Ovary (tissue), 9 donors: Measurements from ENCODE around the gene NCKIPSD. TPM values are rescaled to one million over a fixed set of nuclear protein-coding genes. Genes with fewer than 3 reads are reported as not detected.

ENCODE experiments used
- DNase-seq, 5 donors: peaks; one replicate each; pipeline ENCODE4 v3.0.0-alpha.2; 2019 to 2020
- H3K27ac ChIP-seq, 2 donors: fragments of 200-600 bp; one replicate each; pipeline versions ENCODE4 v1.5.1 to v1.8.0; 2019 to 2022
- H3K27me3 ChIP-seq: fragments of 200-600 bp; one replicate; pipeline ENCODE4 v1.8.0; 2022
- H3K36me3 ChIP-seq: fragments of 200-600 bp; sonication (generic); one replicate; pipeline ENCODE4 v1.5.1; 2019
- H3K4me1 ChIP-seq: one replicate; pipeline ENCODE4 v1.8.1; 2013; ENCODE audit warnings: mild to moderate bottlenecking, moderate library complexity; ENCODE audit not compliant: insufficient read depth
- H3K4me3 ChIP-seq: fragments of 200-600 bp; sonication (generic); one replicate; pipeline ENCODE4 v1.5.1; 2017
- H3K9me3 ChIP-seq, 2 donors: fragments of 200-600 bp in 1 of 2; sonication (generic) in 1 of 2; one replicate each; pipeline versions ENCODE4 v1.5.1 to v1.8.1; 2013 to 2019; ENCODE audit warnings: mild to moderate bottlenecking in 1 of 2, moderate library complexity in 1 of 2
- EP300 ChIP-seq: sonication (generic); formaldehyde crosslinking; IDR thresholded peaks from one replicate; pipeline ENCODE4 v1.6.1; 2017; ENCODE audit warnings: antibody characterized with exemption
- POLR2A ChIP-seq: fragments of 450-650 bp; IDR thresholded peaks from one replicate; pipeline ENCODE4 v1.6.1; 2017; ENCODE audit warnings: antibody characterized with exemption, mild to moderate bottlenecking, moderate library complexity
- WGBS, 3 donors: extraction: QIAGEN DNeasy Blood & Tissue Kit in 1 of 3; methylation state at CpG; one replicate each; pipeline versions ENCODE4 v1.1.5 to v1.1.7; 2013 to 2017; 5-methylcytosine and 5-hydroxymethylcytosine counted together
- intact Hi-C, 4 donors: fragments of 100-400 bp; cut with DNase I; formaldehyde crosslinking; loops; one replicate each; pipeline versions ENCODE4 v1.11.0 to v1.15.1; 2022 to 2023
- polyA plus RNA-seq, 2 donors: library from polyadenylated mRNA; stranded (reverse); fragments of 200-250 nt in 1 of 2; fragments of 350-450 nt in 1 of 2; fragmentation: Illumina TruSeq in 1 of 2; extraction: RNeasy Lipid Tissue Mini Kit (QIAGEN cat#74804) in 1 of 2; gene quantifications; one replicate each; pipeline ENCODE4 v1.2.3, GENCODE V29; 2013 to 2014
- total RNA-seq, 7 donors: library from RNA; depleted of rRNA in 2 of 7; stranded (reverse); fragments of >200 nt in 2 of 7; fragmentation: NEBNext Ultra II Directional in 3 of 7; extraction: Animal tissue kit (Norgen Biotek cat#: 25700) in 3 of 7; gene quantifications; one replicate each; pipeline versions ENCODE4 v1.1.0 to v1.2.4, GENCODE V29; 2016 to 2023
- TF ChIP-seq, protein P1 (sequence below), 3 donors: fragments of 450-650 bp in 2 of 3; fragments of 200-600 bp in 1 of 3; IDR thresholded peaks; one replicate each; pipeline versions ENCODE4 v1.5.1 to v1.8.0; 2016 to 2022; ENCODE audit warnings: antibody characterized with exemption in 3 of 3, mild to moderate bottlenecking in 1 of 3
- donor health status: DM: no; HTN: no; CAD: no; lungs with moderate emphysema.
- donor health status: DM: no; HTN: no; CAD: no.
- donor health status: Bipolar disorder and iron deficiency.
- donor health status: DM: yes; HTN: yes; CAD: no.
- donor health status: DM: no; HTN: no; CAD: no.
- donor health status: DM: yes; HTN: yes; CAD: no.

NCKIPSD gene
- total and polyA plus RNA-seq, 9 donors, result 8.0 to 58.6 (median 34.0) TPM

GRCh38 chr3:48680811-48681540 is 4.7 kb downstream of the NCKIPSD start:
- WGBS, 3 donors, result 92 to 96% (median 95%) methylated on average over 17 of the region's 17 CpGs
- no peaks in the 10 kb centered on the region for H3K9me3 ChIP-seq
- TF ChIP-seq POLR2A, result no peak
- no peak for TF ChIP-seq EP300
- TF ChIP-seq, protein P1, sequence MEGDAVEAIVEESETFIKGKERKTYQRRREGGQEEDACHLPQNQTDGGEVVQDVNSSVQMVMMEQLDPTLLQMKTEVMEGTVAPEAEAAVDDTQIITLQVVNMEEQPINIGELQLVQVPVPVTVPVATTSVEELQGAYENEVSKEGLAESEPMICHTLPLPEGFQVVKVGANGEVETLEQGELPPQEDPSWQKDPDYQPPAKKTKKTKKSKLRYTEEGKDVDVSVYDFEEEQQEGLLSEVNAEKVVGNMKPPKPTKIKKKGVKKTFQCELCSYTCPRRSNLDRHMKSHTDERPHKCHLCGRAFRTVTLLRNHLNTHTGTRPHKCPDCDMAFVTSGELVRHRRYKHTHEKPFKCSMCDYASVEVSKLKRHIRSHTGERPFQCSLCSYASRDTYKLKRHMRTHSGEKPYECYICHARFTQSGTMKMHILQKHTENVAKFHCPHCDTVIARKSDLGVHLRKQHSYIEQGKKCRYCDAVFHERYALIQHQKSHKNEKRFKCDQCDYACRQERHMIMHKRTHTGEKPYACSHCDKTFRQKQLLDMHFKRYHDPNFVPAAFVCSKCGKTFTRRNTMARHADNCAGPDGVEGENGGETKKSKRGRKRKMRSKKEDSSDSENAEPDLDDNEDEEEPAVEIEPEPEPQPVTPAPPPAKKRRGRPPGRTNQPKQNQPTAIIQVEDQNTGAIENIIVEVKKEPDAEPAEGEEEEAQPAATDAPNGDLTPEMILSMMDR (IDR thresholded peaks at IDR 0.05), result no peak
- H3K4me3 ChIP-seq, result no peak overlapping the region
- H3K4me1 ChIP-seq, result peaks cover 10% of the 10 kb centered on the region
- H3K27ac ChIP-seq, result no peak overlapping the region
- no peak for DNase-seq
- no peaks in the 10 kb centered on the region for H3K36me3 ChIP-seq
- intact Hi-C loops, result loop anchor here in 1 of 4 donors (10.0 kb wide), 1 partner anchor 216 kb away; a partner anchor contains a TSS
- H3K27me3 ChIP-seq, result no peaks in the 10 kb centered on the region

DNA sequence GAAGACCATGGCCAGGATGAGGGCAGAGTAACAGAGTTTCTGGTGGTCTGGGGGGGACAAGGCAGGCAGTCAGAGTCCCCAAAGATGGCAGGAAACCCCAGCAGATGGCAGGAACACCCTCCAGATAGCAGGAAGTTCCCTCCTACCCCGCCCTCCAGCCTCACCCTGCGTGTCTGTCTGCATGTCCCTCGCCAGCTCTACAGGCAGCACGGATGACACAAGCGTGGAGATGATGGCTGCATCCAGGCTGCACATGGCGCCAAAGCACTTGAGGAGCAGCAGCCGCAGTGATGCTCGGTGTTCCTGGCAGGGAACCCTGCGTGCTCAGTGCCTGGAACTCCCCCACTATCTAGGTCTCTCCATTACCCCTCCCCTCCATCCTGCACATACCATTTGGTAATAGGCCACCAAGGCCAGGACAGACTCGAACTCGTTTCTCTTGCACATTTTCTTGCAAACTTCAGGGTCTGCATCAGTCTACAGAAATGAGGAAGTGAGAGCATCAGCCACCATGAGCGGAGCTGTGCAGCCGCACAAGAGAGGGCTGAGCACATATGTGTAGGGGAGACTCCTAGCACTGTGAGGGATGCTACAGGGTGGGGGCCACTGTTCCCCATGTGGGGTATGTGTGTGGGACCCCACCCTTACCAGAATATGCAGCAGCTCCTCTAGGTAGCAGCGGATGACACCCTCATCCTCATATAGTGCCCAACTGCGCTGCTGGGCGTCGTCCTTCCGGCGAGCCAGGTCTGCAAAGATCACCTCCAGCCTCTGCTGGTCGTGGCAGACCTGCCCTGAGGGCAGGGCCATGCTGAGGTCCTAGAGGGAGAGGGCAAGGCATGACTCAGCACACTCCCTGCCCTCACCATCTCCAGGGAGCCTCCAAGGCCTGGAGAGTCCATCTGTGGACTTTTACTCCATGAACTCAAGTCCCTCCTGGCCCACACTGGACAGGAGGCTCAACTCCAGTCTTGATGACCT is 6.0 kb downstream of the NCKIPSD start:
- no peaks in the 10 kb centered on the region for H3K36me3 ChIP-seq
- intact Hi-C loops, result loop anchor here in 1 of 4 donors (10.0 kb wide), 1 partner anchor 215 kb away; a partner anchor contains a TSS
- no peaks in the 10 kb centered on the region for H3K27me3 ChIP-seq
- no peak overlapping the region for H3K27ac ChIP-seq
- H3K9me3 ChIP-seq, result no peaks in the 10 kb centered on the region
- WGBS, 3 donors, result 86 to 90% (median 86%) methylated on average over 20 of the region's 20 CpGs
- TF ChIP-seq POLR2A, result no peak
- no peak for TF ChIP-seq EP300
- TF ChIP-seq, protein P1 (IDR thresholded peaks at IDR 0.05), result no peak
- DNase-seq, result peak in 1 of 5 donors; percentile 31
- H3K4me1 ChIP-seq, result peaks cover 10% of the 10 kb centered on the region
- H3K4me3 ChIP-seq, result no peak overlapping the region

DNA sequence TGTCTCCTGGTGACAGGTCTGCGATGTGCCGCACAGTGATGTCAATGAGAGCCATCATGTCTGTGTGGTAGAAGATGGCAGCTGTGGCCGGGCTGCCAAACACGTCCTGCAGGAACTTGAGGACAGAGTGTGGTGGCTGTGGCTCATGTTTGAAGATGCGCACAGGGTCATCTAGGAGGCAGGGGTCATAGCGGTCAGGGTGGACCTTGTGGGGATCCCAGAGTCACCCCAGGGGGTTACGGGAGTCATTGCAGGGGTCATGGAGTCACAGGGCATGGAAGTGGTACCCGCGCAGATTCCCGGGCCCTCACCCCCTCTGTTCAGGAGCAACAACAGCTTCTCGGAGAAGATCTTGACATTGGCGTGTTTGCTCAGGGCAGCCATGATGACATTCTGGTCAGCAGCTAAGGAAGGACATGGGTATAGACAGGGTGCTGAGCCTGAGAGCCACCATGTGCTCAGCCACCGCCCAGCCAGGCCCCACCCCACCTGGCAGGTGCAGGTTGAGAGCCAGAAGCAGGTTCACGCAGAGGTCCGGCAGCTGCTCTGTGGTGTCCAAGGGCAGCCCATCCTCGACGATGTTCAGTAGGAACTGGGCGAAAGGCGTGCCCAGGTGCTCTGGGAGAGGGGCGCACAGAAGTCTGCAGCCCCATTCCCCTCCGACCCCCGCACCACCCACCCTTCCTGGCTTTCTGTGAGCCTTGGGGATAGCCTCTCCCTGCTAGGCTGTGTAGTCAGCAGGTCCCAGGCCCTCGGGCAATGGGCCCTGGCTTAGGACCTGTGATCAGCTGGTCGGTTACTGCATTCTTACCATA is 6.9 kb downstream of the NCKIPSD start:
- no peaks in the 10 kb centered on the region for H3K9me3 ChIP-seq
- H3K27ac ChIP-seq, result no peak overlapping the region
- TF ChIP-seq POLR2A, result no peak
- TF ChIP-seq, protein P1 (IDR thresholded peaks at IDR 0.05), result no peak
- no peak for TF ChIP-seq EP300
- no peak for DNase-seq
- H3K27me3 ChIP-seq, result no peaks in the 10 kb centered on the region
- intact Hi-C loops, result no loop called here
- H3K4me1 ChIP-seq, result peaks cover 7% of the 10 kb centered on the region
- no peaks in the 10 kb centered on the region for H3K36me3 ChIP-seq
- H3K4me3 ChIP-seq, result no peak overlapping the region
- 90 to 92% (median 91%) methylated on average over 24 of the region's 24 CpGs for WGBS, 3 donors

- DNase-seq, result no peak
- intact Hi-C loops, result no loop called here
- TF ChIP-seq, protein P1 (IDR thresholded peaks at IDR 0.05), result no peak
- TF ChIP-seq POLR2A (no peak), EP300 (no peak)
- no peak overlapping the region for H3K4me3 ChIP-seq
- no peak overlapping the region for H3K27ac ChIP-seq
- WGBS, 3 donors, result 56 to 71% (median 63%) methylated on average over 4 of the region's 4 CpGs
- no peaks in the 10 kb centered on the region for H3K4me1 ChIP-seq
- no peaks in the 10 kb centered on the region for H3K27me3 ChIP-seq
- H3K36me3 ChIP-seq, result no peaks in the 10 kb centered on the region
- H3K9me3 ChIP-seq, result no peaks in the 10 kb centered on the region
Measured at GRCh38 chr3:48678056-48678455, 7.7 kb downstream of the NCKIPSD start.
